HG03025 (cell line): ENCODE measurements around the gene TTLL11.

Source experiments
- ATAC-seq: cut with Tn5 transposase; IDR thresholded peaks from one replicate; pipeline ENCODE4 v1.9.1; 2021; ENCODE audit warnings: mild to moderate bottlenecking, moderate library complexity; ENCODE audit not compliant: unreplicated experiment, low FRiP score

Gene TTLL11

DNA sequence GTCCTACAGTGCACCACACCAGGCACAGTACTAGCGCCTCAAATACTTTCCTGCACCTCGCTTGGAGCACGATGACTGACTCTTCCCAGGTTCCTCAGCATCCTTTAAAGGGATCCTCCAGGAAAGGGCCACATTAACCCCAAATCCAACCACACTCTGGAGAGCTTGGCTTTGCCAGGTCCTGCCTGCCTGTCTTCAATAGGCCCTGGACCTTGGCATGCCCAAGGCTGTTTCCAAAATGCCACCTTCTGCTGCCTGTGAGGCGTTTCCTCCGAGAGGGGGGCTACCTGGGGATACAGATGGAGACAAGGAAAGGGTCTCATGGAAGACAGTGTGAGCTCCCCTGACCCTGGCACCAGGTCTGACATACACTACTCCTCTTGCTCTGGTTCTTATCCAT lies 271.8 kb downstream of the TTLL11 start:
- ATAC-seq, result no peak

DNA sequence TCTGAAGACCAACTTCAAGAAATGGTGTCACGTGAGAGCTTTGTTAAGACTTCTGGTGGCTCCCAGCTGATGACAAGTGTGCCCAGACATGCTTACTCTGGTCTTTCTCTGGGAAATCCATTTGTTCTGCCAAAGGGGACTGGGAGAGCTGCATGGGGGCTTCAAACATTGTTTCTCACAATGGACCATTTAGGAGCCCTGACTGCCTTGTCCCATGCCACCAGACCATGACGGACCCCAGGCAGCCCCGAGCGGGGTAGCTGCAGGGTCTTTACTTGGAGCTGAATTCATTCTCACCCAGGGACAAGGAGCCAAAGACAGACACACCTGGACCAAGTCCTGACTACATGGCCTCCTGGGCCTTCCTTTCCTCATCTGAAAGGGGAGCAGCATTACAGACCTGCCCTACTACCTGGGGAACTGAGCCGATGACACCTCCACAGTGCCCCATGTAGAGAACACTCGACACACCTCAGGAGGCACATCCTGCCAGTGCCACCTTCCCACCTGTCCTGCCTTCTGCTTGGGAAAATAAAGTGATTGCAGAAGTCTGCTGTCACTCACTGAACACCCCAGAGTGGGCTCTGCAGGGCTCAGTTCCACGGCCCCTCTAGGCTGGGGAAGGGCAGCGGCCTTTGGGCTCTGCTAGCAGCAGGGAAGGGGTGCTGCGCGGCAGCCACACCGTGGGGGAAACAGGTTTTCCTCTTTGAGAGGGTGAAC lies 272.7 kb downstream of the TTLL11 start:
- ATAC-seq, result no peak

GRCh38 chr9:121819428-121820231 lies 273.5 kb downstream of the TTLL11 start:
- no peak for ATAC-seq

GRCh38 chr9:121818841-121819427 lies 274.2 kb downstream of the TTLL11 start:
- no peak for ATAC-seq

DNA sequence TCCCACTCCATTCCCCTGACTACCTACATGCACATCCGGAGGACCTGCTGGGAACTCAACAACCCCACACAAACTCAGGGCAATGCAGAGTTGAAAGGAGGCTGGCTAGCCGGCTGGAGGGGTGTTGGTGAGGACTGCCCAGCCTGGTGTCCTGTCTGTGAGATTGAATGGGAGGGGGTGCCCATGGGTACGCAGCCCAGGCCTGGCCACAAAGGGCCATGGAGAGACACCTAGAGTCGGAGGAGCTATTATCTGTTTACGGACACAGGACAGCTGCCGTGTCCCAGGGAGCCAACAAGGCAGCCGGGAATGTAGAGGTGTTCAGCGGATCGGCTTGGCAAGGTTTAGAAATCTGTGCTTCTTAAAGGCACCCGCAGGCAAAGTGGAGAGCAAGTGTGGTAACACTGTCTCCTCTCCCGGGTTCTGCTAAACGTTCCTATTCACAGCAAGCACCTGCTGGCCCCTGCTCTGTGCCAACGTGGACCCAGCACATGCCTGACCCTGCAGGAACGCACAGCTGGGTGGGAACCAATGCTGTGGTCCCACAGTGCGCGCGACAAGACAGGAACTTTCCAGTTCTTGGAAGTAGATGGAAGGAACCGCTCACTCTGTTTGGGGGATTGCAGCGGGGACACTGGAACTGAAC lies 275.0 kb downstream of the TTLL11 start:
- no peak for ATAC-seq

DNA sequence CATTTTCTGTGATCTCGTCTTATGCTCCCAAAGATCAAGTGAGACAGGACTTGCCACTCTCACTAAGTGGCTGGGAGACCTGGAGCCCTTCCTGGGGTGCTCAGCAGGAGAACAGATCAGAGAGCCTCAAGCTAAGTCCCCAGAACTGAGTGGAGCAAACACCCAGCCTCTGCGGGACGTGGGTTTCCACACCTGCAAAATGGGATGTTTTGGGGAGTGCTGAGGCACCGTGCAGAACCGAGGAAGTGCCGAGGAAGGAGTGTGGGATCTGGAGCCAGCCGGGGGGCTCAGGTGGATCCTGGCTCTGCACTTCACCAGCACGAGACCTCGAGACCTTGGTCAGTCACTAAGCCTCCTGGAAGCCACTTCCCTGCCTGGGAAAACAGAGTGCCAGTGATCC lies 275.6 kb downstream of the TTLL11 start:
- no peak for ATAC-seq

- no peak for ATAC-seq
These were observed 276.2 kb downstream of the TTLL11 start for GRCh38 chr9:121816845-121817450.

- no peak for ATAC-seq
These were observed 276.7 kb downstream of the TTLL11 start for GRCh38 chr9:121816449-121816817.

DNA sequence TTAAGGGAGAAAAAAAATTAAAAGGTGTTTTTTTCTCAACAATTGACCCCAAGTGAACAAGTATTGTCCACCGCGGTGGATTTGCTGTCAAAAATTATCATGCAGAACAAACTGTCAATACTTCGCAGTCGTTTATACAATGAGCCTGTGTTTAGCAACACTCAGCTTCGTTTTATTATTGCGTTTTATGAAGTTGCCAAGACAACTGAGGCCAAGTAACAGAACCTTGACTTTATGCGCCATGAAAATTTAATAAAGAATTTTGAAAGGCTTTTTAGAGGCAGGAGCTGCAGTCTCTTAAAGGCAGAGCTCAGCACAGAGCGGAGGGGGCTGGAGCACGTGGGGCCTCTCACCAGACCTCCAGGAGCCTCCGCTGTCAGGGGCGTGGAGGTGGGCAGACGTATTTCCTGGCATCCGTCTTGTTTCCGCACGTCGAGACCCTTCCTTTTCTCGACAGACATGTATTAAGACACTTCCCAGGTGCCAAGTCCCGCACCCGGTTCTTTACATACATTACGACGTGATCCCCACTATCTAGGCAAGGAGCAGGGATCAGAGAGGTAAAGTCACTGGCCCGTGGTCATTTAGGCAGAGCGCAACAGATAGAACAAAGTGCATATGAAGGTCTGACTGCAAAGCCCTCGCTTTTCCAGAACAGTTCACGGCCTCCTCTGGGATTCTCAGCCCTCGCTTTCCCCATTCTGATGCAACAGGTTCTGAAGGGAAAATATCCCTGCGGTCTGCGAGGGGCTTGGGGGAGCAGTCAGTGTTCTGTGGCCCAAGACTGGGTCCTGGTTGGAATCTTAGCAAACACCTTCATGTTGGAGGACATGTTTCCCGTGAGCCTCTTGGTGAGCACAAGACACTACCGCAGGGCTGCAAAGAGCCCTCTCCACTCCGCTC lies 277.3 kb downstream of the TTLL11 start:
- ATAC-seq, result no peak

DNA sequence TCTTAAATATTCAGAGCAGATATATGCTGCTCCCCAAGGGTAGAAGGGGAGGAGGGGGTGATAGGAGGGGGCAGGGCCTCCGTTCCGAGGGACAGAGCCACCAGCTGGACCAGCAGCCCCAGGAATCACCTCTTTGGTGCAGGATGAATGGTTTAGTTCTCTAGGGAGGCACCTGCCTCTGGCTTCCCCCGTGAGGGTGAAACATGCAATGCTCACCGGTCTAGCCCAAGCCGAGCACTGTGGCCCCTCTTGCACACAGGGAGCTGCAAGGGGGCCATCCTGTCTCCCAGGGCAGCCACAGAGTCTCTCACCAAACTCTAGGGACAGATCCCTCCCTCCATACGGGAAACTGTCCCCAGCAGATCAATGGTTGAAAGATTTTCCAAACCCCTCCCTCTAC lies 278.0 kb downstream of the TTLL11 start:
- ATAC-seq, result no peak

GRCh38 chr9:121814594-121814993 lies 278.5 kb downstream of the TTLL11 start:
- ATAC-seq, result no peak

DNA sequence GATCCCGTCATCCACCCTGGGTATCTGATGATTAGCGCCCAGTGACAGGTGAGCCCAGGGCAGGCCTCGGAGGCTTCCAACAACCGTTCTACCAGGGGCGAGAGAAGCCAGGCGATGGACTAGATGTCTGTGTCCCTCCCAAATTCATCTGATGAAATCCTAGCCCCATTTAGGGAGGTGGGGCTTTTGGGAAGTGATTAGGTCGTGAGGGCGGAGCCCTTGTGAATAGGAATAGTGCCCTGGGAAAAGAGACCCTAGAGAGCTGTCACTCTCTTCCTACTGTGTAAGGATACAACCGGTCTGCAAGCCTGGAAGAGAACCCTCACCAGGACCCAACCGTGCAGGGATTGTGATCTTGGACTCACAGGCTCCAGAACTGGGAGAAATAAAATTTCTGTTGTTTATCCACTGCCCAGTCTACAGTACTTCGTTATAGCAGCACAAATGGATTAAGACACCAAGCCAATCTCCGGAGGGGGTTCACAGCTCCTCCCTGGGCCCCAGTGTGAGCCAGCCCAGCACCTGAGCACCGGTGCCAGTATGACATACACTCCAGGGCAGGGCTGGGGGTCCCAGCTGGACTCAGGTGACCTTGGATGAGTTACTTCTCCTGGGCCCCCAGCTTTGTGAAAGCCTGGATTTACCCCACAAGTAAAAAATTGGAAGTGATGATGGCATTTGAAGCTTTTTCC lies 279.4 kb downstream of the TTLL11 start:
- ATAC-seq, result no peak

DNA sequence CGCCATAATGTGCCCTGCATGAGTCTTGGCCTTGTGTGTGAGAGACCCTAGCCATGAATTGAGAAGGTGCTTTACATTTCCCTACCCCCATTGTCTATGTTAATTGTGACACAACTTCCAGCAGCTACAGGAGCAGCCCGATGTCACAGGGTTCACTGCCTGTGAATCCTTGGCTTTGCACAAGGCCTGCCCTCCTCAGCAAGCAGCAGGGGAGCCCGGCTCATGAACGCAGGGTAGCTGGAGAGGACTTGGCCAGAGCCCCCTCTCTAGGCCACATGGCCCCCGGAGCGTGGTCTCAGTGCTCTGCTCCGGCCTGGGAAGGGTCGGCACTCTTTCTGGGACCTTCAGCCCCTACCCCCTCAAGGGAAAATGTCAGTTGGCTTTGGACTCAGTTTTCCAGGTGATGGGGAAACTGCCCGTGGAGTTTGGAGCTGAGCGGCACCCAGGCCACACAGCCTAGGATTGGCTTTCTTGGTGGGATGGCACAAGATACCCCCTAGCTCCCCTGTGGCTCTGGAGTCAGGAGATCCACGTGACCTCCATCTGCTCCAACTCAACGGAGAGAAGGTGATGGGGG lies 280.9 kb downstream of the TTLL11 start:
- no peak for ATAC-seq

GRCh38 chr9:121811751-121812150 lies 281.4 kb downstream of the TTLL11 start:
- ATAC-seq, result no peak

DNA sequence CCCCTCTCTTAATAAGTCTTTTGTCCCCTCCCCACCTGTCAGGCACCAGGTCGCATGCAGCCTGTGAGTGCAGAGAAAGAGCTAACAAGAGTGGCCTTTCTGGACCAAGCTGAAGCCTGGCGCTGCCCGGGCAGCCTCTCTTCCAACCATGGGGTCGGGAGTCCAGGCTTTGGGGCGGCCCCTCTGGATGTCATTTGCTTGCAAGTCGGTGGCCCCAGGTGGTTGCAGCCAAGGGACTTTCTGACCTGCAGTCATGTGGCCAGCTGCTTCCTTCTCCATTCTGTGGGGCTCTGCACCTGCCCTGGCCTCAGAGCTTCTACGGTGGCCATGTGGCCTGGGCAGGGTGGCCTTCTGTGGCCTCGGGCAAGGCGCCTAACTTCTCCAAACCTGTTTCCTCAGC lies 282.0 kb downstream of the TTLL11 start:
- ATAC-seq, result no peak

DNA sequence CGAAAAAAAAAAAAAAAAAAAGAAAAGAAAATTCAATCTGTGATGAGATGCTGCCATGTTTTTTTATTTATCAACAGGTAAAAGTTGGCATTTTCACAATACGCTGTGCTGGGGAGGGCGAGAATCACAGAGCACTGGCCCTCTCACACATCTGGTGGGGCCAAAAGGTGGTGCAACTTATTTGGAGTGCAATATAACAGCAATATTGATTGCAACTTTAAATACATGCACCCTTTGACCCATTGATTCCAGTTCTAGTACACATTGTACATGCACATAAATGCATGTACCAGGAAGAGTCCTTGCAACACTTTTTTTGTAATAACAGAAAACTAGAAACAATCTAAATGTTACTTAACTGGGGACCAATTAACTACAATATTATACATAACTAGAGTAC lies 282.6 kb downstream of the TTLL11 start:
- ATAC-seq, result no peak

DNA sequence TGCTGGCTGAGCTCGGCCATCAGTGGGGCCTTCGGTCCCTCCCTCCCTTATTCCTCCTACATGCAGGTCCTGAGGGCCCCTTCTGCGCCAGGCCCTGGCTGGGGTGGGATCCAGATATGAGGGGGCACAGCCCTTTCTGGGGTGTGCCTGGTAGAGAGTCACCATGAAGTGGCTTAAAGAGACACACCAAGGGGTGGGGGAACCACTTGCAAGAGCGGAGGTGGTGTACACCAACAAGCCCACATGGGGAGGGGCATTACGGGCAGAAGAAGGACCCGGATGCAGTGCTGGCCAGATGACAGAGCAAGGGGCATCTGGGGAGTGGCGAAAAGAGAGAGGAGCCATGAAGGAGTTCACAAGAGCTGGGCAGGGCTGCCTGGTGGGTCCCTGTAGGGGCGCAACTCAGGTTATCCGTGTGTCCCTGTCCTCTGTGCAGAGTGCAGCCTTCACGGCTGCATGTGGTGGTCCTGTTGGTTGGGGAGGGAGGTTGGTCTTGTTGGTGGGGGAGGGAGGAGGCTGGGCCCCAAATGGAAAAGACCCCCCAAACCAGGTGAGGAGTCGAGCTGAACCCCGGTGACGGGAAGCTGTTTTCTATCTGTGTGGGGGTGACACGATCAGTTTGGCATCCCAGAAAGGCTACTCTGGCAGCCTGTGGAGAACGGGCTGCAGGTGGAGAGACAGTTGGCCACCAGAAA lies 283.6 kb downstream of the TTLL11 start:
- no peak for ATAC-seq

DNA sequence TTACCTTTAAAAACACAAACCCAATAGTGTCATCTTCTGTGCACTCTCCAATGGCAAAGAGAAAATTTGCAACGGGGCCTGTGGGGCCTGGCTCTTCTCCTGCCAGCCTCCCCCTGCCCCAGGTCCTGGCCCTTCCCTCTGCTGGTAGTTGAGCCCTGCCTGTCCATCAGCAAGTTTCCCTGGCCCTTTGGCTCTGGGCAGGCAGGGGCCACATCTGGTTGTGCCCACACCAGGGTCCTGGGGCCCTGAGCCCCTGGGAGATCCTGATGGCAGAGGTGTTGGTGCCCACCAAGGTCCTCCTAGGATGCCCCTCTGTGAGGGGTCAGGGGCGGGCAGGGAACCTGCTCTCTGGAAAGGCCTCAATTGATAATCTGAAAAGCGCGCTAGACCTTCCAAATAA lies 284.3 kb downstream of the TTLL11 start:
- ATAC-seq, result no peak
